Heart right ventricle (tissue), 16 donors: ENCODE data around the gene MXI1. TPM values are rescaled to one million over a fixed set of nuclear protein-coding genes. Genes with fewer than 3 reads are reported as not detected.

ENCODE experiments used
- ATAC-seq, 8 donors: fragments of 200-7000 bp; cut with Tn5 transposase; one replicate each; pipeline ENCODE4 v1.9.1; 2020; ENCODE audit warnings: mild to moderate bottlenecking in 8 of 8, moderate library complexity in 8 of 8, moderate number of reproducible peaks in 1 of 8
- DNase-seq, 2 donors: peaks; one replicate each; pipeline ENCODE4 v3.0.0-alpha.2; 2020
- H3K27ac ChIP-seq, 10 donors: fragments of 200-600 bp; sonication (generic) in 2 of 10; one replicate each; pipeline versions ENCODE4 v1.5.0 to v1.8.0; 2020 to 2022; ENCODE audit warnings: mild to moderate bottlenecking in 3 of 10
- H3K27me3 ChIP-seq, 7 donors: fragments of 200-600 bp; one replicate each; pipeline ENCODE4 v1.8.0; 2021 to 2022; ENCODE audit warnings: mild to moderate bottlenecking in 2 of 7
- H3K36me3 ChIP-seq, 9 donors: fragments of 200-600 bp; sonication (generic) in 1 of 9; one replicate each; pipeline versions ENCODE4 v1.5.0 to v1.8.0; 2020 to 2022; ENCODE audit warnings: mild to moderate bottlenecking in 2 of 9
- H3K4me1 ChIP-seq, 9 donors: fragments of 200-600 bp; sonication (generic) in 1 of 9; one replicate each; pipeline versions ENCODE4 v1.5.0 to v1.8.0; 2020 to 2022; ENCODE audit warnings: mild to moderate bottlenecking in 4 of 9
- H3K4me3 ChIP-seq, 10 donors: fragments of 200-600 bp; sonication (generic) in 2 of 10; one replicate each; pipeline versions ENCODE4 v1.5.0 to v1.8.0; 2020 to 2022; ENCODE audit warnings: mild to moderate bottlenecking in 7 of 10, moderate library complexity in 2 of 10
- H3K9me3 ChIP-seq, 11 donors: fragments of 200-600 bp in 10 of 11; sonication (generic) in 2 of 11; one replicate each; pipeline versions ENCODE4 v1.5.0 to v1.8.0; 2013 to 2022; ENCODE audit warnings: mild to moderate bottlenecking in 2 of 11, control low read depth in 1 of 11, moderate library complexity in 1 of 11
- CTCF ChIP-seq, 9 donors: fragments of 200-600 bp; sonication (generic) in 2 of 9; IDR thresholded peaks; one replicate each; pipeline versions ENCODE4 v1.5.0 to v1.8.0; 2021 to 2022; ENCODE audit warnings: antibody characterized with exemption in 9 of 9, mild to moderate bottlenecking in 5 of 9, moderate library complexity in 1 of 9
- WGBS, 2 donors: extraction: QIAGEN DNeasy Blood & Tissue Kit; methylation state at CpG; one replicate each; pipeline ENCODE4 v1.1.7; 2013; ENCODE audit warnings: inconsistent platforms in 1 of 2; 5-methylcytosine and 5-hydroxymethylcytosine counted together
- intact Hi-C, 10 donors: fragments of 100-400 bp; cut with DNase I; formaldehyde crosslinking; loops; one replicate each; pipeline versions ENCODE4 v1.11.1 to v1.14.2; 2022
- long read RNA-seq, 3 donors: library from polyadenylated mRNA; unstranded; transcript quantifications; one replicate each; pipeline ENCODE4 v2.0.0, GENCODE V29; 2020 to 2021
- polyA plus RNA-seq, 2 donors: library from polyadenylated mRNA; stranded (reverse); fragments of 200-250 nt; gene quantifications; one replicate each; pipeline ENCODE4 v1.2.3, GENCODE V29; 2013
- total RNA-seq, 10 donors: library from RNA; stranded (reverse); fragmentation: NEBNext Ultra II Directional in 3 of 10; extraction: Animal tissue kit (Norgen Biotek cat#: 25700) in 3 of 10; gene quantifications; one replicate each; pipeline versions ENCODE4 v1.2.1 to v1.2.4, GENCODE V29; 2021 to 2023
- donor health status: Arrhythmogenic right ventricular cardiomyopathy.
- donor health status: ischemic (EF 13 %, LVEDD 7.1; RV severe dilation, severe dysfunction).
- donor health status: healthy with polysubstance abuse.
- donor health status: DM: no; HTN: yes; CAD: no.
- donor health status: DM: no; HTN: no; CAD: no.
- donor health status: ischemic (EF 25% LVEDD 6.9; RV normal size, moderate dysfunction).
- donor health status: ischemic (EF 25% LVEDD 5.7; RV mildly dilated, moderate dysfunction).
- donor health status: healthy.
- donor health status: DM: yes; HTN: yes; CAD: no.
- donor health status: Ischemic cardiomyopathy.
- donor health status: ischemic (EF 35%, LVEDD 5.7; RV mildly dilated, moderate dysfunction).
- donor health status: nonischemic (EF 11% LVEDD 7.7; RV severe dilation, severe dysfunction).
- donor health status: DM: yes; HTN: yes; CAD: no.
- donor health status: PGD.
- donor health status: ischemic (EF 29% LVEDD 5.4; RV normal size, mild dysfunction).
- donor health status: nonischemic (EF 23%, LVEDD 6.1; RV moderate dilation, normal function).

Gene MXI1
- total RNA-seq, result 100 to 1,000 TPM in 1 of 10 donors, 10 to 100 TPM in 9; 48.7 to 100 (median 63.3) TPM
- polyA plus RNA-seq, result 10 to 100 TPM; 27.3 to 30.4 TPM
- long read RNA-seq, donor 1, transcript MXI1-201 (6 exons, 2,424 nt), result major isoform, 233 of 287 reads
- long read RNA-seq, donor 1, transcript MXI1-202 (6 exons, 3,470 nt), result minor isoform, 17 of 287 reads
- long read RNA-seq, donor 1, partial matches to known transcripts, result 17 of 287 reads
- long read RNA-seq, donor 1, other reads (novel, unspliced or antisense), result 15 of 287 reads
- long read RNA-seq, donor 2, transcript MXI1-201 (6 exons, 2,424 nt), result major isoform, 174 of 210 reads
- long read RNA-seq, donor 2, transcript MXI1-202 (6 exons, 3,470 nt), result minor isoform, 14 of 210 reads
- long read RNA-seq, donor 2, partial matches to known transcripts, result 8 of 210 reads
- long read RNA-seq, donor 2, other reads (novel, unspliced or antisense), result 12 of 210 reads
- long read RNA-seq, donor 3, transcript MXI1-201 (6 exons, 2,424 nt), result major isoform, 12 of 34 reads
- long read RNA-seq, donor 3, partial matches to known transcripts, result 11 of 34 reads
- long read RNA-seq, donor 3, other reads (novel, unspliced or antisense), result 11 of 34 reads

DNA sequence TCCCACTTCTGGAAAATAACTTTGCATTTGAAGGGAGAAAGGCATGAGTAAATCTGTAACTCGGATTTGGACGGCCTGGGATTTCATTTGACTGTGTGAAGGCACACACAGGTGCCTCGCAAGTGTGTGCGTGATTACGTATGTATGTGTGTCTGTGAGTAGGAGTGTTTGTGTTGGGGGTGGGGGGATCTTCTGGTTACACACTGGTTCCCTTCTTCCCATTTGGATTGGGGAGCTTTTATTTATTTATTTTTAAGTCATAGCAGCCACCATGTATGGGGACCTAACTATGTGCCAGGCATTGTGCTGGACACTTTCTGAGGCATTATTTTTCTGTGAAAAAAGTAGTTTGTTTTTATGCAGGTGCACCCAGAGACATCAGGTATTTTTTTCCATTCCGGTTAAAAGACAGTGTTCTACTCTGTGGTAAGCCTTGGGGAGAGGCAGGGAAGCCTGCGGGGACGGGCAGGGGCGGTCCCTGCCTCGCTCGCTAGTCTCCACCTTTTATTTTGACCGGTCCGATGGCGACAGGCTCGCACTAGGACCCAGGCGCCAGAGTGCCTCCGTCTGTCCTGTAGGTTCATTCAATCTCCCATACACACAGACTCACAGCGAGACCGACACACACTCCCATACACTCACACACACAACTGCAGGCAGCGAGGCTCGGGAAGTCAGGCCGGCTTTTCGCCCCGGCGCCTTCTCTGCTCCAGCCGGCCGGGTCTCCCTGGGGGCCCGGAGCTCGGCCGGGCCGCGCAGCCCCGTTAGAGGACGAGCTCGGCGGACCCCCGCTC is at the start of gene MXI1:
MXI1 (plus strand) TSS at position 595 of the 794 bp plus-strand sequence. CDS start 204 bp downstream, outside the sequence.
- no peak for TF ChIP-seq CTCF (IDR thresholded peaks at IDR 0.05)
- intact Hi-C loops, result loop anchor here (1.0 to 10.0 kb wide), 5 partner anchors 62 to 322 kb away; no protein-coding TSS in a partner anchor
- 6% methylated on average over 37 of the region's 37 CpGs for WGBS, 2 donors
- no peaks in the 10 kb centered on the region for H3K9me3 ChIP-seq
- no peaks in the 10 kb centered on the region for H3K27me3 ChIP-seq
- peak in 7 of 8 donors; percentile 7 to 53 (median 28) for ATAC-seq
- H3K27ac ChIP-seq, result peak within 1 kb of the TSS; percentile 94 to 100 (median 98)
- DNase-seq, result peak; percentile 74 to 81
- H3K4me3 ChIP-seq, result peak within 1 kb of the TSS; percentile 61 to 92 (median 82)
- peaks cover 8 to 23% (median 16%) of the 10 kb centered on the region in 9 donors for H3K4me1 ChIP-seq
- H3K36me3 ChIP-seq, result no peaks in the 10 kb centered on the region

- H3K36me3 ChIP-seq, result no peaks in the 10 kb centered on the region
- no peak for TF ChIP-seq CTCF (IDR thresholded peaks at IDR 0.05)
- no peak for ATAC-seq
- no peak overlapping the region for H3K4me3 ChIP-seq
- no peak for DNase-seq
- no peak overlapping the region for H3K27ac ChIP-seq
- peaks cover 0 to 12% (median 0%) of the 10 kb centered on the region in 9 donors for H3K4me1 ChIP-seq
- intact Hi-C loops, result no loop called here
- 89 to 93% methylated on average over 11 of the region's 11 CpGs for WGBS, 2 donors
- peaks cover 0 to 38% (median 0%) of the 10 kb centered on the region in 7 donors for H3K27me3 ChIP-seq
- no peaks in the 10 kb centered on the region for H3K9me3 ChIP-seq
These were observed 49.1 kb upstream of the MXI1 start for GRCh38 chr10:110158051-110159005.

- peaks cover 0 to 30% (median 2%) of the 10 kb centered on the region in 7 donors for H3K27me3 ChIP-seq
- H3K4me1 ChIP-seq, result peaks cover 0 to 12% (median 0%) of the 10 kb centered on the region in 9 donors
- H3K27ac ChIP-seq, result no peak overlapping the region
- intact Hi-C loops, result loop anchor here in 1 of 10 donors (5.0 kb wide), 1 partner anchor 42 kb away; no protein-coding TSS in a partner anchor
- no peak for TF ChIP-seq CTCF (IDR thresholded peaks at IDR 0.05)
- H3K9me3 ChIP-seq, result no peaks in the 10 kb centered on the region
- WGBS, 2 donors, result 91 to 98% methylated on average over 4 of the region's 4 CpGs
- no peaks in the 10 kb centered on the region for H3K36me3 ChIP-seq
- ATAC-seq (no peak), DNase-seq (no peak)
- no peak overlapping the region for H3K4me3 ChIP-seq
These were observed 47.3 kb upstream of the MXI1 start for GRCh38 chr10:110160081-110160480.
